HCT116 (cell line): ENCODE measurements around the gene XKR8. TPM values are rescaled to one million over a fixed set of nuclear protein-coding genes. Genes with fewer than 3 reads are reported as not detected.

Experiments
- ATAC-seq: fragments of 200-7000 bp; cut with Tn5 transposase; 2 replicates; pipeline ENCODE4 v1.9.1; 2020; ENCODE audit warnings: mild to moderate bottlenecking, moderate library complexity
- BruUV-seq: library from RNA; stranded (reverse); fragments of 400-500 nt; replicated peaks from 2 replicates; lab custom pipeline; 2021; lab: Mats Ljungman, UMichigan
- CTCF ChIA-PET: fragments of 300-600 bp; sonication (Branson Sonifier 250); formaldehyde crosslinking; loops from one replicate; lab custom pipeline; 2021; ENCODE audit warnings: antibody characterized with exemption; lab: Charles Lee
- POLR2A ChIA-PET: fragments of 300-600, 350-600 bp; sonication (Branson Sonifier 250); formaldehyde crosslinking; loops from one replicate; lab custom pipeline; 2021; ENCODE audit warnings: antibody characterized with exemption; lab: Charles Lee
- RAD21 ChIA-PET, 2 experiments: fragments of 300-600 bp; sonication (Branson Sonifier 250); formaldehyde crosslinking; loops; one replicate each; lab custom pipeline; 2023; ENCODE audit warnings: low total read pairs in 2 of 2; ENCODE audit not compliant: uncharacterized antibody in 2 of 2, unreplicated experiment in 2 of 2, low non-redundant PET in 1 of 2; lab: Charles Lee
- DNase-seq: peaks from one replicate; pipeline ENCODE4 v3.0.0-alpha.2; 2010; ENCODE audit warnings: low read depth, low spot score
- H2AFZ ChIP-seq: fragments of 200-600 bp; shearing (Covaris generic), sonication (generic); 2 replicates; pipeline ENCODE4 v1.6.1; 2017; ENCODE audit warnings: low read depth, mixed run types, mixed read lengths, antibody characterized with exemption, low read length; ENCODE audit not compliant: poor library complexity, severe bottlenecking
- H3K27ac ChIP-seq: 2 replicates; pipeline ENCODE4 v1.5.1; 2012; ENCODE audit warnings: low read depth, low read length
- H3K27me3 ChIP-seq: fragments of 200-600 bp; sonication (generic); 2 replicates; pipeline ENCODE4 v1.6.1; 2016; ENCODE audit warnings: mixed run types, low read length, mixed read lengths; ENCODE audit not compliant: insufficient read depth
- H3K36me3 ChIP-seq, 2 experiments: fragments of 200-500 bp in 1 of 2; fragments of 200-600 bp in 1 of 2; sonication (Bioruptor generic) in 1 of 2; sonication (generic) in 1 of 2; 2 replicates each; pipeline versions ENCODE4 v1.5.1 to v1.6.1; 2014 to 2016; ENCODE audit warnings: low read length in 2 of 2, inconsistent platforms in 1 of 2, mixed read lengths in 1 of 2, mixed run types in 1 of 2; ENCODE audit not compliant: insufficient read depth in 2 of 2, control insufficient read depth in 1 of 2
- H3K4me1 ChIP-seq, 2 experiments: fragments of 200-600 bp in 1 of 2; sonication (generic) in 1 of 2; 2 replicates each; pipeline versions ENCODE4 v1.5.1 to v1.6.1; 2012 to 2017; ENCODE audit warnings: low read length in 2 of 2, inconsistent platforms in 1 of 2, mild to moderate bottlenecking in 1 of 2, mixed read lengths in 1 of 2, mixed run types in 1 of 2, moderate library complexity in 1 of 2; ENCODE audit not compliant: insufficient read depth in 2 of 2, control insufficient read depth in 1 of 2
- H3K4me2 ChIP-seq: fragments of 200-600 bp; sonication (generic); 2 replicates; pipeline ENCODE4 v1.6.1; 2017; ENCODE audit warnings: mixed run types, low read length, mixed read lengths
- H3K4me3 ChIP-seq, 2 experiments: fragments of 200-600 bp in 1 of 2; sonication (generic) in 1 of 2; replicated peaks in 1 of 2; 2 replicates each; pipeline ENCODE4 v1.5.1; 2011 to 2016; ENCODE audit warnings: low read length in 2 of 2, control low read depth in 1 of 2, low read depth in 1 of 2, mild to moderate bottlenecking in 1 of 2, mixed read lengths in 1 of 2, mixed run types in 1 of 2
- H3K79me2 ChIP-seq: fragments of 200-600 bp; sonication (generic); 2 replicates; pipeline ENCODE4 v1.6.1; 2017; ENCODE audit warnings: mild to moderate bottlenecking, mixed run types, low read length, moderate library complexity, mixed read lengths; ENCODE audit not compliant: insufficient read depth
- H3K9ac ChIP-seq: fragments of 200-600 bp; sonication (generic); 2 replicates; pipeline ENCODE4 v1.6.1; 2016; ENCODE audit warnings: low read length, mixed read lengths
- H3K9me2 ChIP-seq: fragments of 200-600 bp; sonication (generic), shearing (Covaris generic); 2 replicates; pipeline ENCODE4 v1.6.1; 2017; ENCODE audit warnings: mixed run types, mild to moderate bottlenecking, moderate library complexity; ENCODE audit not compliant: insufficient read depth
- H3K9me3 ChIP-seq, 2 experiments: fragments of 200-500 bp in 1 of 2; fragments of 200-600 bp in 1 of 2; sonication (Bioruptor generic) in 1 of 2; sonication (generic) in 1 of 2; 2 replicates each; pipeline ENCODE4 v1.6.1; 2014 to 2017; ENCODE audit warnings: low read length in 2 of 2, mixed read lengths in 2 of 2, inconsistent platforms in 1 of 2, low read depth in 1 of 2, mild to moderate bottlenecking in 1 of 2, mixed run types in 1 of 2, moderate library complexity in 1 of 2; ENCODE audit not compliant: control insufficient read depth in 1 of 2, insufficient read depth in 1 of 2
- H4K20me1 ChIP-seq: fragments of 200-600 bp; sonication (generic), shearing (Covaris generic); 2 replicates; pipeline ENCODE4 v1.6.1; 2017; ENCODE audit warnings: mixed run types, mild to moderate bottlenecking, moderate library complexity; ENCODE audit not compliant: insufficient read depth
- ELF1 ChIP-seq: IDR thresholded peaks from 2 replicates; pipeline ENCODE4 v1.6.1; 2012; ENCODE audit warnings: low read depth, borderline replicate concordance
- EZH2 ChIP-seq: fragments of 200-600 bp; sonication (generic); IDR thresholded peaks from 2 replicates; pipeline ENCODE4 v1.6.1; 2017; ENCODE audit warnings: antibody characterized with exemption, mixed run types
- EZH2phosphoT487 ChIP-seq: fragments of 200-600 bp; IDR thresholded peaks from 2 replicates; pipeline ENCODE4 v1.6.1; 2018; ENCODE audit warnings: antibody characterized with exemption, borderline replicate concordance
- FOSL1 ChIP-seq: IDR thresholded peaks from 2 replicates; pipeline ENCODE4 v1.6.1; 2012; ENCODE audit warnings: low read depth
- POLR2AphosphoS5 ChIP-seq: IDR thresholded peaks from 2 replicates; pipeline ENCODE4 v1.6.1; 2011; ENCODE audit warnings: mild to moderate bottlenecking, low read depth, low read length, moderate library complexity
- SP1 ChIP-seq: IDR thresholded peaks from 2 replicates; pipeline ENCODE4 v1.6.1; 2012; ENCODE audit warnings: low read depth
- SRF ChIP-seq: IDR thresholded peaks from 2 replicates; pipeline ENCODE4 v1.6.1; 2012; ENCODE audit warnings: low read depth
- TCF7L2 ChIP-seq: IDR thresholded peaks from 2 replicates; pipeline ENCODE4 v1.7.0; 2011; ENCODE audit warnings: borderline replicate concordance, inconsistent platforms; ENCODE audit not compliant: insufficient read depth, insufficient read length; ENCODE audit errors: extremely low read depth
- ZFX ChIP-seq: fragments of 450-650 bp; IDR thresholded peaks from 2 replicates; pipeline ENCODE4 v1.6.1; 2017
- intact Hi-C: fragments of 100-400 bp; cut with micrococcal nuclease; formaldehyde crosslinking; loops from 2 replicates; pipeline ENCODE4 v1.10.0; 2022
- total RNA-seq: library from RNA; stranded (reverse); gene quantifications from one replicate; pipeline ENCODE4 v1.2.1, GENCODE V29; 2021; ENCODE audit not compliant: unreplicated experiment
- TF ChIP-seq, protein P1 (sequence below): IDR thresholded peaks from 2 replicates; pipeline ENCODE4 v1.6.1; 2012
- TF ChIP-seq, protein P2 (sequence below), 3 experiments: fragments of 200-600 bp in 1 of 3; sonication (generic) in 1 of 3; IDR thresholded peaks in 2 of 3; conservative IDR thresholded peaks in 1 of 3; 2 replicates each; pipeline ENCODE4 v1.5.1; 2012 to 2017; ENCODE audit warnings: low read depth in 2 of 3, low read length in 2 of 3, antibody characterized with exemption in 1 of 3, borderline replicate concordance in 1 of 3, control low read depth in 1 of 3, mild to moderate bottlenecking in 1 of 3, mixed read lengths in 1 of 3, mixed run types in 1 of 3, moderate library complexity in 1 of 3; ENCODE audit not compliant: insufficient read depth in 1 of 3
- TF ChIP-seq, protein P3 (sequence below): IDR thresholded peaks from 2 replicates; pipeline ENCODE4 v1.6.1; 2012; ENCODE audit warnings: low read depth

XKR8 gene
- total RNA-seq, 1 experiment from 2014 or later = 11.0 TPM

DNA sequence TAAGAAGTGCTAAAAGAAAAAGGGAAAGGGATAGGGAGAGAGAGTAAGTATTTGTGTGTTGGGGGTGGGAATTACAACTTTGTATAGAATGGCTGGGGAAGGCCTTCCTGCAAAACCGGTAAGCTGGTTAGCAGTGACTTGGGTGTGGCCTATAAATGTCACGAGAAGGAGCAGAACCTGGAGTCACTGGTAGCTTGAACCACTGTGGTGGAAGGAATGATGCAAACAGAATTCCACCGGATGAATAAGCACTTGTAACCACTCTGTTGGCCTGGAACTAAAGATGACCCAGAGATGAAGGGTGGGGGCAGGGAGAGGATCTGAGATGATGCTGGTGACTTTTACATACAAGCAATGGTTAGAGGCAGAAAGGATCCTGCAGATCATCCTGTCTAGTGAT lies 8.9 kb downstream of the XKR8 start (continued):
- TF ChIP-seq FOSL1 (peak; percentile 64), TCF7L2 (no peak)

DNA sequence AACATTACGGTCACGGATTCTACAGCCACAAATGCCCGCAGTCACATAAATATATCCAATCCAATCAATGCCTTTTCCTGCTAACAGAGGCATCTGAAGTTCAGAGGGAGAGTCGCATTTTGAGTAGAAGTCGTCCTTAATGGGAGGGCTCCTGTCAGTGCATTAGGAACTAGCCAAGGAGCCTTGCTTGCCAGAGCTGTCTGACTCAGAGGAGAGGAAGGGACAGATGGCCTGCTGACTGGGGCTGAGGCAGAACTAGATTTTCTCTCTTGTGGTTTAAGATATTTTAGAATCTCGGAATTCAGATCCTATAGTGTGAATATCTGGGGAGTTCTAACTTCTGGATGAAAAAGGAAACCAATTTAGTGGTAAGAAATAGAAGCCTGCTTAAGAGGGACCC lies 10.6 kb downstream of the XKR8 start:
- Histone ChIP-seq H3K36me3 (no peaks in the 10 kb centered on the region), H3K4me2 (no peak overlapping the region), H3K9me3 (no peaks in the 10 kb centered on the region), H3K4me1 (peaks cover 26 to 41% of the 10 kb centered on the region in 2 experiments), H2AFZ (no peak overlapping the region), H3K79me2 (no peaks in the 10 kb centered on the region), H4K20me1 (no peaks in the 10 kb centered on the region), H3K4me3 (no peak overlapping the region), H3K27me3 (no peaks in the 10 kb centered on the region), H3K9ac (no peak overlapping the region), H3K27ac (no peak overlapping the region), H3K9me2 (no peaks in the 10 kb centered on the region)
- POLR2A ChIA-PET = no interaction called here
- TF ChIP-seq, protein P1, sequence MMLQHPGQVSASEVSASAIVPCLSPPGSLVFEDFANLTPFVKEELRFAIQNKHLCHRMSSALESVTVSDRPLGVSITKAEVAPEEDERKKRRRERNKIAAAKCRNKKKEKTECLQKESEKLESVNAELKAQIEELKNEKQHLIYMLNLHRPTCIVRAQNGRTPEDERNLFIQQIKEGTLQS = no peak
- no peak for TF ChIP-seq SP1
- no peak for TF ChIP-seq SRF
- no peak for TF ChIP-seq POLR2AphosphoS5
- no peak for TF ChIP-seq ELF1
- TF ChIP-seq EZH2 = no peak
- no peak for TF ChIP-seq EZH2phosphoT487
- CTCF ChIA-PET = no interaction called here
- RAD21 ChIA-PET = interaction anchor here in 1 of 2 experiments (0.6 kb wide), 1 partner anchor 9 kb away, joined by 3 read pairs; no protein-coding TSS in a partner anchor
- intact Hi-C loops = no loop called here
- DNase-seq (no peak), ATAC-seq (no peak)
- no TSS peak for BruUV-seq

DNA sequence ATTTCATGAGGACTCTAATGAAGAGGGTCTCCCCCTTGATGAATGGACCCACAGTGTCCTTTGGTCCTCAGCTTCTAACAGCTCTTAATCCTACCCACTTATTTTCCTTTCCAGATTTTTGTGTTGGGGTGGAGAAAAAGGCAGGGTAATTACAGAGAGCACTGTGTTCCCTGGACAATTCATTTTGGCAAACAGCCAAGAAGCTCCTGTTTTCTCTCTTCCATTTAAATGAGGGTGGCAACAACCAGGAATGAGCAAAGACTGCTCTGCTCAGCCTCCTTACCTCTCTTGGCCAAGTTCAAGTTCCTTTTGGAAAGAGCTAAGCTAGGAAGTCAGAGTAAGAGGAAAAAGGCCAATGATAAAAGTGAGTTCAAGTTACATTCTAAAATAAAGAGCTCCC lies 11.9 kb downstream of the XKR8 start:
- BruUV-seq = no TSS peak
- intact Hi-C loops = no loop called here
- CTCF ChIA-PET = no interaction called here
- TF ChIP-seq FOSL1 (no peak), POLR2AphosphoS5 (no peak), ELF1 (no peak), EZH2phosphoT487 (no peak), ZFX (no peak), SP1 (no peak)
- TF ChIP-seq, protein P2, sequence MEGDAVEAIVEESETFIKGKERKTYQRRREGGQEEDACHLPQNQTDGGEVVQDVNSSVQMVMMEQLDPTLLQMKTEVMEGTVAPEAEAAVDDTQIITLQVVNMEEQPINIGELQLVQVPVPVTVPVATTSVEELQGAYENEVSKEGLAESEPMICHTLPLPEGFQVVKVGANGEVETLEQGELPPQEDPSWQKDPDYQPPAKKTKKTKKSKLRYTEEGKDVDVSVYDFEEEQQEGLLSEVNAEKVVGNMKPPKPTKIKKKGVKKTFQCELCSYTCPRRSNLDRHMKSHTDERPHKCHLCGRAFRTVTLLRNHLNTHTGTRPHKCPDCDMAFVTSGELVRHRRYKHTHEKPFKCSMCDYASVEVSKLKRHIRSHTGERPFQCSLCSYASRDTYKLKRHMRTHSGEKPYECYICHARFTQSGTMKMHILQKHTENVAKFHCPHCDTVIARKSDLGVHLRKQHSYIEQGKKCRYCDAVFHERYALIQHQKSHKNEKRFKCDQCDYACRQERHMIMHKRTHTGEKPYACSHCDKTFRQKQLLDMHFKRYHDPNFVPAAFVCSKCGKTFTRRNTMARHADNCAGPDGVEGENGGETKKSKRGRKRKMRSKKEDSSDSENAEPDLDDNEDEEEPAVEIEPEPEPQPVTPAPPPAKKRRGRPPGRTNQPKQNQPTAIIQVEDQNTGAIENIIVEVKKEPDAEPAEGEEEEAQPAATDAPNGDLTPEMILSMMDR (IDR thresholded peaks at IDR 0.05 in 2 of 3, conservative IDR thresholded peaks at IDR 0.05 in 1 of 3; ENCODE audit: borderline replicate concordance in 1 of 3, insufficient read depth in 1 of 3, low read depth in 2 of 3, low read length in 2 of 3) = no peak
- TF ChIP-seq, protein P3, sequence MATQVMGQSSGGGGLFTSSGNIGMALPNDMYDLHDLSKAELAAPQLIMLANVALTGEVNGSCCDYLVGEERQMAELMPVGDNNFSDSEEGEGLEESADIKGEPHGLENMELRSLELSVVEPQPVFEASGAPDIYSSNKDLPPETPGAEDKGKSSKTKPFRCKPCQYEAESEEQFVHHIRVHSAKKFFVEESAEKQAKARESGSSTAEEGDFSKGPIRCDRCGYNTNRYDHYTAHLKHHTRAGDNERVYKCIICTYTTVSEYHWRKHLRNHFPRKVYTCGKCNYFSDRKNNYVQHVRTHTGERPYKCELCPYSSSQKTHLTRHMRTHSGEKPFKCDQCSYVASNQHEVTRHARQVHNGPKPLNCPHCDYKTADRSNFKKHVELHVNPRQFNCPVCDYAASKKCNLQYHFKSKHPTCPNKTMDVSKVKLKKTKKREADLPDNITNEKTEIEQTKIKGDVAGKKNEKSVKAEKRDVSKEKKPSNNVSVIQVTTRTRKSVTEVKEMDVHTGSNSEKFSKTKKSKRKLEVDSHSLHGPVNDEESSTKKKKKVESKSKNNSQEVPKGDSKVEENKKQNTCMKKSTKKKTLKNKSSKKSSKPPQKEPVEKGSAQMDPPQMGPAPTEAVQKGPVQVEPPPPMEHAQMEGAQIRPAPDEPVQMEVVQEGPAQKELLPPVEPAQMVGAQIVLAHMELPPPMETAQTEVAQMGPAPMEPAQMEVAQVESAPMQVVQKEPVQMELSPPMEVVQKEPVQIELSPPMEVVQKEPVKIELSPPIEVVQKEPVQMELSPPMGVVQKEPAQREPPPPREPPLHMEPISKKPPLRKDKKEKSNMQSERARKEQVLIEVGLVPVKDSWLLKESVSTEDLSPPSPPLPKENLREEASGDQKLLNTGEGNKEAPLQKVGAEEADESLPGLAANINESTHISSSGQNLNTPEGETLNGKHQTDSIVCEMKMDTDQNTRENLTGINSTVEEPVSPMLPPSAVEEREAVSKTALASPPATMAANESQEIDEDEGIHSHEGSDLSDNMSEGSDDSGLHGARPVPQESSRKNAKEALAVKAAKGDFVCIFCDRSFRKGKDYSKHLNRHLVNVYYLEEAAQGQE = no peak

More for the DNA sequence above, 11.9 kb downstream of the XKR8 start:
- DNase-seq (no peak), ATAC-seq (no peak)
- Histone ChIP-seq H3K4me3 (no peak overlapping the region), H3K9ac (no peak overlapping the region), H3K9me3 (no peaks in the 10 kb centered on the region), H3K9me2 (no peaks in the 10 kb centered on the region), H3K4me2 (no peak overlapping the region), H3K27ac (no peak overlapping the region), H3K36me3 (no peaks in the 10 kb centered on the region), H3K79me2 (no peaks in the 10 kb centered on the region), H3K27me3 (no peaks in the 10 kb centered on the region), H4K20me1 (no peaks in the 10 kb centered on the region), H2AFZ (no peak overlapping the region), H3K4me1 (peaks cover 22 to 34% of the 10 kb centered on the region in 2 experiments)
- ChIA-PET RAD21 (no interaction called here), POLR2A (interaction anchor here (1.8 kb wide), 1 partner anchor 11 kb away, joined by 6 read pairs; the partner anchor contains the start of gene XKR8)
